Body of pancreas (tissue), 4 donors: ENCODE measurements around the gene GREM1. TPM values are rescaled to one million over a fixed set of nuclear protein-coding genes. Genes with fewer than 3 reads are reported as not detected.

Experiments used
- ATAC-seq: fragments of 150-250 bp; one replicate; pipeline ENCODE4 v1.9.1; 2016
- DNase-seq, 4 donors: peaks; one replicate each; pipeline ENCODE4 v3.0.0-alpha.2; 2019
- H3K27ac ChIP-seq, 4 donors: fragments of 200-600 bp; sonication (generic); 1 replicate in 3 of 4; 2 replicates in 1 of 4; pipeline versions ENCODE4 v1.5.1 to v1.6.1; 2016 to 2019; ENCODE audit warnings: mild to moderate bottlenecking in 1 of 4, mixed read lengths in 1 of 4, moderate library complexity in 1 of 4
- H3K27me3 ChIP-seq, 2 donors: fragments of 200-600 bp; sonication (generic); one replicate each; pipeline ENCODE4 v1.6.0; 2016; ENCODE audit warnings: mild to moderate bottlenecking in 1 of 2
- H3K36me3 ChIP-seq, 2 donors: fragments of 200-600 bp; sonication (generic); replicated peaks in 1 of 2; 2 replicates each; pipeline ENCODE4 v1.5.1; 2016; ENCODE audit warnings: low read depth in 2 of 2; ENCODE audit not compliant: insufficient read depth in 1 of 2
- H3K4me1 ChIP-seq: fragments of 200-600 bp; sonication (generic); one replicate; pipeline ENCODE4 v1.6.0; 2016
- H3K4me3 ChIP-seq, 2 donors: fragments of 200-600 bp; sonication (generic); 1 replicate in 1 of 2; 2 replicates in 1 of 2; pipeline ENCODE4 v1.5.1; 2016 to 2019
- H3K9me3 ChIP-seq, 3 donors: fragments of 200-600 bp; sonication (generic); 1 replicate in 2 of 3; 2 replicates in 1 of 3; pipeline ENCODE4 v1.5.1; 2016
- CTCF ChIP-seq, 7 experiments: fragments of 450-650 bp in 4 of 7; fragments of 200-600 bp in 3 of 7; sonication (generic) in 3 of 7; IDR thresholded peaks; one replicate each; pipeline ENCODE4 v1.5.1; 2016 to 2019; ENCODE audit warnings: antibody characterized with exemption in 7 of 7
- POLR2A ChIP-seq, 3 donors: fragments of 450-650 bp; IDR thresholded peaks; one replicate each; pipeline ENCODE4 v1.6.1; 2016; ENCODE audit warnings: antibody characterized with exemption in 3 of 3, mild to moderate bottlenecking in 2 of 3
- WGBS, 2 donors: methylation state at CpG; one replicate each; pipeline ENCODE4 v1.1.5; 2017; 5-methylcytosine and 5-hydroxymethylcytosine counted together
- intact Hi-C: fragments of 100-400 bp; cut with DNase I; formaldehyde crosslinking; loops from one replicate; pipeline ENCODE4 v1.15.1; 2023
- total RNA-seq, 2 donors: library from RNA; depleted of rRNA; stranded (reverse); fragments of >200 nt; gene quantifications; one replicate each; pipeline ENCODE4 v1.1.0, GENCODE V29; 2016

Gene GREM1
- total RNA-seq, 2 donors from 2014 or later = under 0.01 to 6.5 TPM

DNA sequence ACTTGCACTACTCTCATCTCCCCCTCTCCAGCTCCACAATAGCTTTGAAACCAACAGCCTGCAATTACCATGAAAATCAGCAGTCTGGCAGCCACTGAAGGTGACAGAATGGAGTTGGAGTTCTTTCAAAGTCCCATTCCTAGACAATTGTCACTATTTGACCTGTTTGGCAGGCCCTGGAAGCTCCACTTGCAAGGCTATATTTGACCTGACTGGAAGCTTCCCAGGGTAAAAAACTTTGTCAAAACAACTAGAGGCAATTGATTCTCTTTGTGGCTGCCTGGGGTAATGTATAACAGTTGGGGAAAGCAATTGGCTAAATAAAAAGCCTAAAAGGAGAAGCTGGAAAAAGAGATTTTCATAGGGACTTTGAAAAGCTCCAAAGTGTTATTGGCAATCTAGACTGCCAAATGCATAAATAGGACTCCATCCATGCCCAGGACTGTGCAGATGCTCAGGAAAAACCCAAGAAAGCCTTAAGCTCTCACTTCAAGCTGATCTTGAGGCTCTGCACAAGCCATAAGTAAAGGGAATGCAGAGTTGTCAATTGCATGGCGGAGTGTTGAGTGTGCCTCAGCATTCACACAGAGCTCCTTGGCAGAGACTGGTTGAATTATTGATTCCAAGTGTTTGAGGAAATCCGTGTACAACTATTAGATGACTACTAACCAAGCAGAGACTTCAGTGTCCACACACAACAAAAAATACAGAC, 18.3 kb downstream of the GREM1 start:
- no peaks in the 10 kb centered on the region for H3K27me3 ChIP-seq
- no peaks in the 10 kb centered on the region for H3K9me3 ChIP-seq
- TF ChIP-seq POLR2A (IDR thresholded peaks at IDR 0.05) (no peak), CTCF (IDR thresholded peaks at IDR 0.05) (no peak)
- DNase-seq = no peak
- WGBS, 2 donors = 69 to 71% methylated on average over 2 of the region's 2 CpGs
- H3K4me3 ChIP-seq = no peak overlapping the region
- H3K4me1 ChIP-seq = no peaks in the 10 kb centered on the region
- intact Hi-C loops = no loop called here
- H3K27ac ChIP-seq = no peak overlapping the region
- ATAC-seq = no peak
- no peaks in the 10 kb centered on the region for H3K36me3 ChIP-seq

DNA sequence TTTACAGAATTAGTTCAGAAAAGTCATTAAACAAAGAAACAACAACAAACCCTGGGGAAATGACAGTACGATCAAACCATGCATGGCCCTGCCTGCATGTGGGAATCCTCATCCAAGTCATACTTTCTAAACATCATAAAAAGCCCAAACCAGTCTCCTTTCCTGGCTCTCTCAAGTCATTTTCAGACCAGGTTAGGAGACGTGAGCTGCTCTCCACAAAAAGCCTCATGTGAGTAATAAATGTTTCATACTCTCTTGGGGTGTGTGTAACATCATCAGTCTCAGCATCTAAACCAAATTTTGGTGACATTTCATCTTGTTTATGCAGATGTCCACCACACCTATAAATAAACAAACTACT, 18.9 kb downstream of the GREM1 start:
- Histone ChIP-seq H3K36me3 (no peaks in the 10 kb centered on the region), H3K9me3 (no peaks in the 10 kb centered on the region), H3K27ac (no peak overlapping the region), H3K4me3 (no peak overlapping the region), H3K4me1 (no peaks in the 10 kb centered on the region), H3K27me3 (no peaks in the 10 kb centered on the region)
- DNase-seq (no peak), ATAC-seq (no peak)
- no peak for TF ChIP-seq POLR2A (IDR thresholded peaks at IDR 0.05)
- WGBS, 2 donors = 84 to 90% methylated on average over 2 of the region's 2 CpGs
- intact Hi-C loops = no loop called here

DNA sequence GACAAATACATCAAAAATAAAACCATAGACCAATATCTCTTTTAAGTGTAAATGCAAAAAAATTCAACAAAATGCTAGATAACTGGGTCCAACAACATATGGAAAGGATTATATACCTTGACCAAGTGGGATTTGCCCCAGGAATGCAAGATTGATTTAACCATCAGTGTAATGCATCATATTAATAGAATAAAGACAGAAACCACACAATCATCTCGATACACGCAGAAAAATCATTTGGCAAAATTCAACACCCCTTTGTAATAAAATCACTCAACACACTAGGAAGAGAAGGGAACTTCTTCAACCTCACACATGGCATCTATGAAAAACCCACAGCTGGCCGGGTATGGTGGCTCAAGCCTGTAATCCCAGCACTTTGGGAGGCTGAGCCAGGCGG, 19.5 kb downstream of the GREM1 start:
- Histone ChIP-seq H3K4me1 (no peaks in the 10 kb centered on the region), H3K27ac (no peak overlapping the region), H3K36me3 (no peaks in the 10 kb centered on the region), H3K27me3 (no peaks in the 10 kb centered on the region), H3K9me3 (no peaks in the 10 kb centered on the region), H3K4me3 (no peak overlapping the region)
- DNase-seq = no peak
- intact Hi-C loops = no loop called here
- WGBS, 2 donors = 80 to 90% methylated on average over 4 of the region's 4 CpGs
- ATAC-seq = no peak
- TF ChIP-seq CTCF (IDR thresholded peaks at IDR 0.05) (no peak), POLR2A (IDR thresholded peaks at IDR 0.05) (no peak)

DNA sequence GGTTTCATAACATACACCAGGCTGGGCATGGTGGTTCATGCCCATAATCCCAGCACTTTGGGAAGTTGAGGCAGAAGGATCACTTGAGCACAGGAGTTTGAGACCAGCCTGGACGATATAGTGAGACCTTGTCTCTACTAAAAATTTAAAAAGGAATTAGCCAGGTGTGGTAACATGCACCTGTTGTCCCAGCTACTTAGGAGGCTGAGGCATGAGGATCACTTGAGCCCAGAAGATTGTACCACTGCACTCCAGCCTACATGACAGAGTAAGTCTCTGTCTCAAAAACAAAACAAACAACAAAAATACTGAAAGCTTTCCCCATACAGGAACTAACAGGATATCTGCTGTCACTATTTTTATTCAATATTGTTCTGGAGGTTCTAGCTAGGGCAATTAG, 20.9 kb downstream of the GREM1 start:
- H3K4me1 ChIP-seq = no peaks in the 10 kb centered on the region
- intact Hi-C loops = no loop called here
- 79 to 91% methylated on average over 1 of the region's 1 CpG for WGBS, 2 donors
- no peak for DNase-seq
- no peak for TF ChIP-seq CTCF (IDR thresholded peaks at IDR 0.05)
- no peak for TF ChIP-seq POLR2A (IDR thresholded peaks at IDR 0.05)
- H3K27ac ChIP-seq = no peak overlapping the region
- H3K27me3 ChIP-seq = no peaks in the 10 kb centered on the region
- no peaks in the 10 kb centered on the region for H3K36me3 ChIP-seq
- no peak for ATAC-seq
- no peaks in the 10 kb centered on the region for H3K9me3 ChIP-seq
- H3K4me3 ChIP-seq = no peak overlapping the region

GRCh38 chr15:32739522-32740063, 21.8 kb downstream of the GREM1 start:
- 61 to 64% methylated on average over 1 of the region's 1 CpG for WGBS, 2 donors
- Histone ChIP-seq H3K9me3 (no peaks in the 10 kb centered on the region), H3K27ac (no peak overlapping the region), H3K4me3 (no peak overlapping the region), H3K27me3 (no peaks in the 10 kb centered on the region), H3K4me1 (no peaks in the 10 kb centered on the region), H3K36me3 (no peaks in the 10 kb centered on the region)
- ATAC-seq (no peak), DNase-seq (no peak)
- intact Hi-C loops = no loop called here
- no peak for TF ChIP-seq CTCF (IDR thresholded peaks at IDR 0.05)
